Islet precursor cell (in vitro differentiated cells): ENCODE results near the gene CEP131.
A peak's percentile ranks its signal among the peaks of the same experiment; 100 is the strongest.

Experiments used
- DNase-seq: peaks from one replicate; pipeline ENCODE4 v3.0.0-alpha.2; 2018

CEP131 gene

GRCh38 chr17:81222906-81223761 is at the start of gene CEP131:
TSS of gene CEP131 (minus strand) at chr17:81222965. CDS start at chr17:81220056, 2,909 bp downstream.
- peak; percentile 100 for DNase-seq

GRCh38 chr17:81271226-81271625 is 48.5 kb upstream of the CEP131 start:
- DNase-seq: no peak

- no peak for DNase-seq
Measured at GRCh38 chr17:81270279-81270678, 47.5 kb upstream of the CEP131 start.

- no peak for DNase-seq
Measured at GRCh38 chr17:81267390-81268067, 44.8 kb upstream of the CEP131 start.

GRCh38 chr17:81265576-81265975 is 42.8 kb upstream of the CEP131 start:
- no peak for DNase-seq

GRCh38 chr17:81264640-81265039 is 41.9 kb upstream of the CEP131 start:
- DNase-seq: no peak

GRCh38 chr17:81263371-81264181 is 40.8 kb upstream of the CEP131 start:
- no peak for DNase-seq

- DNase-seq: no peak
Measured at GRCh38 chr17:81261582-81262336, 39.0 kb upstream of the CEP131 start.

- DNase-seq: no peak
Measured at GRCh38 chr17:81261096-81261495, 38.3 kb upstream of the CEP131 start.

- DNase-seq: no peak
Measured at GRCh38 chr17:81260641-81261040, 37.9 kb upstream of the CEP131 start.

GRCh38 chr17:81260171-81260570 is 37.4 kb upstream of the CEP131 start:
- no peak for DNase-seq

- DNase-seq: no peak
Measured at GRCh38 chr17:81259058-81259605, 36.4 kb upstream of the CEP131 start.

GRCh38 chr17:81258292-81258691 is 35.5 kb upstream of the CEP131 start:
- DNase-seq: no peak

GRCh38 chr17:81257533-81257932 is 34.8 kb upstream of the CEP131 start:
- no peak for DNase-seq

- no peak for DNase-seq
Measured at GRCh38 chr17:81256616-81257015, 33.9 kb upstream of the CEP131 start.

- peak; percentile 89 for DNase-seq
Measured at GRCh38 chr17:81254955-81255717, 32.4 kb upstream of the CEP131 start.

- no peak for DNase-seq
Measured at GRCh38 chr17:81253358-81254131, 30.8 kb upstream of the CEP131 start.

GRCh38 chr17:81252987-81253329 is 30.2 kb upstream of the CEP131 start:
- no peak for DNase-seq

GRCh38 chr17:81252326-81252986 is 29.7 kb upstream of the CEP131 start:
- no peak for DNase-seq

GRCh38 chr17:81251709-81252301 is 29.0 kb upstream of the CEP131 start:
- no peak for DNase-seq
